GM10266 (cell line): Measurements from ENCODE around the gene NEK11.

Source experiments
- DNase-seq: peaks from one replicate; pipeline ENCODE4 v3.0.0; 2012; ENCODE audit errors: extremely low spot score
- CTCF ChIP-seq: IDR thresholded peaks from 2 replicates; pipeline ENCODE4 v1.5.1; 2012; ENCODE audit warnings: mild to moderate bottlenecking, low read depth; ENCODE audit not compliant: control insufficient read depth, insufficient read depth; ENCODE audit errors: missing control alignments

NEK11 gene

GRCh38 chr3:131162516-131162915 is 135.8 kb downstream of the NEK11 start:
- DNase-seq: no peak
- no peak for TF ChIP-seq CTCF

- no peak for DNase-seq
Measured at GRCh38 chr3:131167867-131168266, 141.2 kb downstream of the NEK11 start.

DNA sequence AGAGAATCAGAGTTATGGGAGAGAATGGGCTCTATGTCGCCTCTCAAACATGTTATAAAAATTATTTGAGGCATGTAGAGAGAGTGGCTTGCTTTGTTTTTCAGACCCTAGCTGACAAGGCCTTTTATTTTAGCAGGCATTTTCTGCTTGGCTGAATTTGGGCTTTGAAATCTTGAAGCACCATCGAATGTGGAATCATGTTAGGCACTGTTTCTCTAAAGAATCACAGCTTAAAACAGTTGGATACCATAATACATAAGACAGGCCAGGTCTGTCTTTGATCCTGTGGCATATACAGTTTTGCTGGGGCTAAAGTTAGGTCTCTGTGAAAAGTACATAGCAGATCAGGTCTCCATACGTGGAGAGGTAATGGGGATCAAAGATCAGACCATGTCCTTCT is 142.7 kb downstream of the NEK11 start:
- no peak for TF ChIP-seq CTCF

More at GRCh38 chr3:131167867-131168266, 141.2 kb downstream of the NEK11 start:
- no peak for TF ChIP-seq CTCF

GRCh38 chr3:131172502-131173200 is 146.0 kb downstream of the NEK11 start:
- no peak for TF ChIP-seq CTCF
- DNase-seq: no peak

More for the DNA sequence above, 142.7 kb downstream of the NEK11 start:
- DNase-seq: no peak

DNA sequence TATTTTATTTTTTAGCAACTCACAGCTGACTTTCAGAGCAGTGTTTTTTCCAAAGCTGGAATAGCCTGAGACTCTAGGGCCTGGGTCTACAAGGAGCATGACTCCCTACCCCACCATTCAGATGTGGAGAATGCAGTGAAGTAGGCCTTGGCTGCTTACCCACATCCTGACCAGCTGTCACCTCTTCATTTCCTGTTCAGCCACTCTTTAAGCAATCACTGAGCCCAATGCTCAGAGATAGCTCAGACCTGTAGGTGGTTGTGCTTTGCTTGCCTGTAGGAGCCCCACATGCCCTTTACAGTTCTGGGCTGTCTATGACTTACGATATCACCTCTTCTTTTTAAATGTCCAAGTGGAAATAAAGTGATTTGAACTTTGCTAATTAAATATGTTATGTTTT is 148.1 kb downstream of the NEK11 start:
- no peak for TF ChIP-seq CTCF
- peak; percentile 16 for DNase-seq

DNA sequence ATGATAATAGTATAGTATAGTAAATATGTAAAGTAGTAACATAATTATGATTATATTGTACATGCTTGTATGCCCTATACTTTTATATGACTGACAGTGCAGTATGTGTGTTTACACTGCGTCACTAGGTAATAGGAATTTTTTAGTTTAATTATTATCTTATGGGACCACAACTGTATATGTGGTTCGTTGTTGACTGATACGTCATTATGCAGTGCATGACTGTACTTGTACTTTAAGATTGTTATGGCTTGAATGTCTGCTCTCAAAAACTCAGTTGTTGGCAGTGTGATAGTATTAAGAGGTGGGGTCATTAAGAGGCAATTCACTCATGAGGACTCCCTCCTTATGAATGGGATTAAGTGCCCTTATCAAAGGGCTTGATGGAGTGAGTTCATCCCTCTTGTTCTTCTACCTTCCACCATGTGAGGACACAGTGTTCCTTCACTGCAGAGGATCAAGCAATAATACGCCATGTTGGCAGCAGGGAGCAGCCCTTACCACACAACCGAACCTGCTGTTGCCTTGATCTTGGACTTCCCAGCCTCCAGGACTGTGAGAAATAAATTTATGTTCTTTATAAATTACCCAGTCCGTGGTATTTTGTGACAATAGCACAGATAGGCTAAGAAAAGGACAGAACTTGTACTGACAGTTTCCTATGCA is 152.2 kb downstream of the NEK11 start:
- TF ChIP-seq CTCF: no peak
- no peak for DNase-seq

DNA sequence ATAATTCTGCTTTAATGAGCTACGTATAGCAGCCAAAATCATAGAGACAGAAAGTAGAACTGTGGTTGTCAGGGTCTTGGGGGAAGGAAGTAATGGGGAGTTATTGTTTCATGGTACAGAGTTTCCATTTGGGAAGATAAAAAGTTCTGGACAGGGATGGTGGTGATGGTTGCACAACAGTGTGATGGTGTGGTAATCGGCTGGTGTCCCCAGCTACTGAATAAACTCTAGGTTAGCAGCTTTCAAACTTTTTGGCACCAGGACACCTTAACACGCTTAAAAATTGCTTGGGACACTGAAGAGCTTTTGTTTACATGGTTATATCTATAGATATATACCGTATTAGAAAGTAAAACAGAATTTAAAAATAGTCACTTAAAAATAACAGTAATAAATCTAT is 166.0 kb downstream of the NEK11 start:
- TF ChIP-seq CTCF: no peak
- no peak for DNase-seq
